ENCODE data around the gene EIF5B.

EIF5B gene

DNA sequence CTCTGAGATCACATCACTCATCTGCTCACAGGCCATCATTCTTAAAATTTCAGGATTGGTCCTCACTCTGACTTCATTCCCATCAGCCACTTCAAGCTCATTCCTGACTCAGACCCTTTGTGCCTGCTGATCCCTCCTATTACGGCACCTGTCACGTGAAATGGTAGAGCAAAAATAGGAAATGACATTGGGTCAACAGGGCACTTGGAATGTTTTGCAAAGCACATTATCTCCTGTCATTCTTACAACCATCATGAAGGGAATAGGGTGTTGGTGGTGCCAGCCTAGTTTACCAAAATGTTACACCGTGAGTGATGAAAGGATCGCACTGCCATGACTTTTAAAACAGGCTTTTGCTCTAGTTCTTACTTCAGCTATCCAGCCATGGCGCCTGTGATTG is 61.1 kb downstream of the EIF5B start:
- Histone ChIP-seq H3K27me3 (ENCODE audit: control insufficient read depth, insufficient read depth, low read length) (no peaks in the 10 kb centered on the region), H3K4me3 (ENCODE audit: low read depth, low read length) (no peak overlapping the region), H3K36me3 (ENCODE audit: control insufficient read depth, insufficient read depth, low read length) (peaks cover 28% of the 10 kb centered on the region), H3K4me1 (ENCODE audit: control insufficient read depth, insufficient read depth, low read length) (peaks cover 4% of the 10 kb centered on the region), H3K9me3 (ENCODE audit: control insufficient read depth, insufficient read depth, low read length) (no peaks in the 10 kb centered on the region), H3K9ac (ENCODE audit: low read depth, low read length) (no peak overlapping the region)

DNA sequence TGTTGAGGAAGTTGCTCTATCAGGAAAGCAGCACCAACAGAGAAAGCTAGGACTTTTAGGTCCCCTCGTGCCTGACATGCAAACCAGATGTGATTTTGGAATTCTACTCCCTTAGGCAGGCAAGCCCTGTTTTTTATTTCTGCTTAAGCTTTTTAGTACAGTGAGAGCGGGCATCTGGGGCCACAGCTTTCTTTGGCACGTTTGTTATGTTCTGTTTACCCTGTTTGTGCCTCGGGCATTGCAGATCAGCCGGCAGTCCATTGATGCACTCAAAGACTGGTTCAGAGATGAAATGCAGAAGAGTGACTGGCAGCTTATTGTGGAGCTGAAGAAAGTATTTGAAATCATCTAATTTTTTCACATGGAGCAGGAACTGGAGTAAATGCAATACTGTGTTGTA is 61.9 kb downstream of the EIF5B start:
- Histone ChIP-seq H3K4me3 (ENCODE audit: low read depth, low read length) (no peak overlapping the region), H3K36me3 (ENCODE audit: control insufficient read depth, insufficient read depth, low read length) (peaks cover 24% of the 10 kb centered on the region), H3K27me3 (ENCODE audit: control insufficient read depth, insufficient read depth, low read length) (no peaks in the 10 kb centered on the region), H3K9me3 (ENCODE audit: control insufficient read depth, insufficient read depth, low read length) (no peaks in the 10 kb centered on the region), H3K4me1 (ENCODE audit: control insufficient read depth, insufficient read depth, low read length) (peaks cover 11% of the 10 kb centered on the region), H3K9ac (ENCODE audit: low read depth, low read length) (no peak overlapping the region)

DNA sequence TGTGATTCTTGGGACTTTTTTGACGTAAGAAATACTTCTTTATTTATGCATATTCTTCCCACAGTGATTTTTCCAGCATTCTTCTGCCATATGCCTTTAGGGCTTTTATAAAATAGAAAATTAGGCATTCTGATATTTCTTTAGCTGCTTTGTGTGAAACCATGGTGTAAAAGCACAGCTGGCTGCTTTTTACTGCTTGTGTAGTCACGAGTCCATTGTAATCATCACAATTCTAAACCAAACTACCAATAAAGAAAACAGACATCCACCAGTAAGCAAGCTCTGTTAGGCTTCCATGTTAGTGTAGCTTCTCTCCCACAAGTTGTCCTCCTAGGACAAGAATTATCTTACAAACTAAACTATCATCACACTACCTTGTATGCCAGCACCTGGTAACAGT is 62.6 kb downstream of the EIF5B start:
- Histone ChIP-seq H3K4me3 (ENCODE audit: low read depth, low read length) (no peak overlapping the region), H3K9ac (ENCODE audit: low read depth, low read length) (no peak overlapping the region), H3K36me3 (ENCODE audit: control insufficient read depth, insufficient read depth, low read length) (peaks cover 30% of the 10 kb centered on the region), H3K9me3 (ENCODE audit: control insufficient read depth, insufficient read depth, low read length) (no peaks in the 10 kb centered on the region), H3K4me1 (ENCODE audit: control insufficient read depth, insufficient read depth, low read length) (peaks cover 15% of the 10 kb centered on the region), H3K27me3 (ENCODE audit: control insufficient read depth, insufficient read depth, low read length) (no peaks in the 10 kb centered on the region)

DNA sequence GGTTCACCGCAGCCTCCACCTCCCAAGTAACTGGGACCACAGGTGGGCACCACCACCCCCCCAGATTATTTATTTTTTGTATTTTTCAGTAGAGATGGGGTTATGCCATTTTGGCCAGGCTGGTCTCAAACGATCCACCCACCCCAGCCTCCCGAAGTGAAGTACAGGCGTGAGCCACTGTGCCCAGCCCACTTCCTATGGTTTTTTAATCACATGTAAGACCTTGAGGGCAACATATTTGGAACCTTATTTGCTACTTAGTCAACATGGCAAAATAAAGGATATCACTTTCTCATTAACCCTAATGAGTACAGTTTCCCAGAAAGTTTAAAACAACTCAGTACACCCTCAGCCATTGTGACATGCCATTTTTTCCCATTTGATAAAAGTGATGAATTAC is 64.7 kb downstream of the EIF5B start:
- Histone ChIP-seq H3K36me3 (ENCODE audit: control insufficient read depth, insufficient read depth, low read length) (peaks cover 28% of the 10 kb centered on the region), H3K27me3 (ENCODE audit: control insufficient read depth, insufficient read depth, low read length) (no peaks in the 10 kb centered on the region)

DNA sequence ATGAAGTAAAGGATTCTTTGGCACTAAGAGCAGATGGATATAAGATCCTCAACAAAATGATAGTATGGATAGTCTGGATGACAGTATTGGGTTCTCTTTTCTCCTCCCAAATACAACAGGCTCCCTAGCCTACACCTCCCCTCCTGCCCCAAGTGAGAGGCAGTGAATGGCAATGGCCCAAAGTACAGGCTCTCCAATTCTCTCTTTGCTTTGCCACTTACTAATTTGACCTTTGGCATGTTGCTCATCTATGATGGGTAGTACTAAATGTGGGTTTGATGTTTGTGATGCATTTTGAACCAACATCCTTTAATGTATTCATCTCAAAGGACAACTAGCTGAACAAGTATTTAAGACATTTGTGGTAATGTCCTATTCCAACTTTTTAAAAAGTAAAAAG is 65.9 kb downstream of the EIF5B start:
- H3K4me3 ChIP-seq (ENCODE audit: low read depth, low read length): no peak overlapping the region
- no peaks in the 10 kb centered on the region for H3K27me3 ChIP-seq (ENCODE audit: control insufficient read depth, insufficient read depth, low read length)
- peaks cover 15% of the 10 kb centered on the region for H3K4me1 ChIP-seq (ENCODE audit: control insufficient read depth, insufficient read depth, low read length)
- no peak overlapping the region for H3K9ac ChIP-seq (ENCODE audit: low read depth, low read length)
- peaks cover 24% of the 10 kb centered on the region for H3K36me3 ChIP-seq (ENCODE audit: control insufficient read depth, insufficient read depth, low read length)
- no peaks in the 10 kb centered on the region for H3K9me3 ChIP-seq (ENCODE audit: control insufficient read depth, insufficient read depth, low read length)

More for the DNA sequence above, 64.7 kb downstream of the EIF5B start:
- H3K4me1 ChIP-seq (ENCODE audit: control insufficient read depth, insufficient read depth, low read length): peaks cover 15% of the 10 kb centered on the region
- H3K9ac ChIP-seq (ENCODE audit: low read depth, low read length): no peak overlapping the region
- no peaks in the 10 kb centered on the region for H3K9me3 ChIP-seq (ENCODE audit: control insufficient read depth, insufficient read depth, low read length)
- no peak overlapping the region for H3K4me3 ChIP-seq (ENCODE audit: low read depth, low read length)

DNA sequence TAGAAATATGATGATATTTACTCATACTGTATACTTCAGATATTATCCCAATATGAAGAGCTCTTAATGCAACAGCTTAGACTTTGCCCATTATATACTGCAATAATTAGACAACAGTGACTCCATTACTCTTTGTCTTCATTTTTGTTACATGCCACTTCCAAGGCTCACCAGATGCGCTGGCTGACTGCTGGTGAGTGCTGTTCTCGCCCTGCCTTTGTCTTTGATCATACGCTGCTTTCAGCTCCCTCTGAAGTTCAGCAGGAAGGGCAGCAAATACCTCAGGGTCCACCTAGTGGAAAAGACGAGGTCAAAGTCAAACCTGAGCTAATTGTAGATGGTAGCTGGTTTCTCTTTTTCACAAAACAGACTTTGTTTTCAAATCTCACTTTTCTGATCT is 66.3 kb downstream of the EIF5B start:
- peaks cover 15% of the 10 kb centered on the region for H3K4me1 ChIP-seq (ENCODE audit: control insufficient read depth, insufficient read depth, low read length)
- H3K36me3 ChIP-seq (ENCODE audit: control insufficient read depth, insufficient read depth, low read length): peaks cover 20% of the 10 kb centered on the region
- H3K9ac ChIP-seq (ENCODE audit: low read depth, low read length): no peak overlapping the region
- H3K9me3 ChIP-seq (ENCODE audit: control insufficient read depth, insufficient read depth, low read length): no peaks in the 10 kb centered on the region
- no peaks in the 10 kb centered on the region for H3K27me3 ChIP-seq (ENCODE audit: control insufficient read depth, insufficient read depth, low read length)
- no peak overlapping the region for H3K4me3 ChIP-seq (ENCODE audit: low read depth, low read length)

DNA sequence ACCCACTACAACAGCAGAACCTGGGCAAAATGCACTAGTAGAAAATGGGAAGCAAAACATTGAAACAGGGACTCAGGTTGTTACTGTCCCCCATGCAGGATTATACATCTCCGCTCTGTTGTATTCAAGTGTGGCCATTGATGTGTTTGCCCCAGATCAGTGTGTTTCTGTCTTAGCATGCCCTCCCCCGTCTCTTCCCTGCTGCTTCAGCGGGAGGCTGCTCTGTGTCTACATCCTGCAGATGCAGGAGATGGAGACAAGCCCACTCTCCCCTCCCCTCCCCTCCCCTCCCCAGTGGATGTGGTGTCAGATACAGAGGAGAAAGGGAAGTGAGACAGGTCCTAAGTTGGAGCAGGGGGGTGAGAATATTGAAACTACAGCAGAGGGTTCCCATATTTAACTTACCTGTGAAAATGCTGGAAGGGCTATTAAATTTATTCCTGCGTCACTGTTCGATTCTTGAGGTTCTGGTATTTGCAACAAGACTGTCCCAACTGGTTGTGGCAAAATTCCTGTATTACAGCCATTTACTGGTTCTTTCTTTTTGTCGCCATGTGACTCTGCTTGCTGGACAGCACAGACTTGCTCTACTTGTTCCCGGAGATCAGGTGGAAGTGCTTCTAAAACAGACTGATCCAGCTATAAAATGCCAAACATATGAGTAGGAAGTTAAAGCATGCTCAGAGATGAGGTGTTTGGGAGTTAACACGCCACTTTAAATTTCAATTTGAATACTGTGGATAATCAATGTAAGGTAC is 67.0 kb downstream of the EIF5B start:
- no peak overlapping the region for H3K4me3 ChIP-seq (ENCODE audit: low read depth, low read length)
- H3K27me3 ChIP-seq (ENCODE audit: control insufficient read depth, insufficient read depth, low read length): no peaks in the 10 kb centered on the region
- H3K4me1 ChIP-seq (ENCODE audit: control insufficient read depth, insufficient read depth, low read length): peaks cover 15% of the 10 kb centered on the region
- no peak overlapping the region for H3K9ac ChIP-seq (ENCODE audit: low read depth, low read length)
- no peaks in the 10 kb centered on the region for H3K9me3 ChIP-seq (ENCODE audit: control insufficient read depth, insufficient read depth, low read length)
- H3K36me3 ChIP-seq (ENCODE audit: control insufficient read depth, insufficient read depth, low read length): peaks cover 13% of the 10 kb centered on the region

DNA sequence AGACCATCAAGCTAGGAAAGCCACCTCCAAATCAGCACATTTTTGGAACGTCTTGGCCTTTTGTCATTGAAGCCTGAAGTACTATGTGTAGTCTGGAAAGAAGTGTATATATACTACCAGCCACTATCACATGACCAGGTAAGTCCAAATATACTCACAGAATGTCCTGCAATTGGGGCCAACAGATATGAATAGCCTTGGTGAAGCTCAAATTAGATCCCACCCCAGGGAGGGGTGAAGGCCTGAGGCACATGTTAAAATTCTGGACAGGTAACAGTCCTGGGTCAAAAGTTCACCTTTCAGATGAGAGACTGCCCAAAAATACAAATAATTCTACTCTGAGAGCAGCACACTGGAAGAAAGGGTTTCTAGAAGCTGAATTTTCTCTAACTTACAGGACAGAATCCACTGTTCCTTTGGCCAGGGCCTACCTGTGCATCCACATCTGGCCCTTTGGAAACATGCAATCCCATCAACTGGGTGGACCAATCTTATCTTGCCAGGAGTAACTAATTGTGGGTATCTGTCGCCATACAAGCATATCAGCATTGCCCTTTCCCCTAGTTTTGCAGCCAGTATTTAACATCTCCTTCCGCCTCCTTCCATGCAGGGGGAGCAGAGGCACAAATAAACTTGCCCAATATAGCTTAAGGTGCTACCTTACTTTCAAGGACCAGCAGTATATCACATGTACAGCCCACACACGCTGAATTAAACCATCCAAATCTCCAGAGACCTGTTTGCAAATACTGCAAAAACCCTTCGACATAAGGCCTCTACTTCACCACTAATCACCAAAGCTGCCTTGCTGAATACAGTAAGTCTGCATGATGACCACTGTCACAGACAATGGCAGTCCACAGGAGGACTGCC is 67.8 kb downstream of the EIF5B start:
- Histone ChIP-seq H3K4me3 (ENCODE audit: low read depth, low read length) (no peak overlapping the region), H3K27me3 (ENCODE audit: control insufficient read depth, insufficient read depth, low read length) (no peaks in the 10 kb centered on the region), H3K9ac (ENCODE audit: low read depth, low read length) (no peak overlapping the region), H3K9me3 (ENCODE audit: control insufficient read depth, insufficient read depth, low read length) (no peaks in the 10 kb centered on the region), H3K4me1 (ENCODE audit: control insufficient read depth, insufficient read depth, low read length) (peaks cover 15% of the 10 kb centered on the region), H3K36me3 (ENCODE audit: control insufficient read depth, insufficient read depth, low read length) (peaks cover 13% of the 10 kb centered on the region)

DNA sequence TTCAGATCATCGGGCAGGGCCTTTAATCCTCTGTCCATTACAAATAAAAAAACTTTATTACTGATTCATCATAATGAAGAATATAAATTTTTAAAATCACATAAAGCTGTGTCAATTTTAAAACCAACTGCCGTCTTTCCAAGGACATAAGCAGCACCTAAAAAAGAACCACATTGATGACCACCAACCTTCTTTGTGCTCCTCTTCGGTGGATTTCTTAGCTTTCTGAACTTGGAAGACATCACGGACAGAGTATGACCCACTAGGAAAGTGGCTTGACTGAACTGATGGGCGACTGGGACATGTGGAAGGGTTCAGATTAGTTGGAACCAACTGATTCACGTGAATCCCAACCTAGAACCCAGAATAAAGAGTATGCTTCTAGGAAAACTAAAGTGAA is 68.9 kb downstream of the EIF5B start:
- Histone ChIP-seq H3K36me3 (ENCODE audit: control insufficient read depth, insufficient read depth, low read length) (peaks cover 13% of the 10 kb centered on the region), H3K4me3 (ENCODE audit: low read depth, low read length) (no peak overlapping the region), H3K9me3 (ENCODE audit: control insufficient read depth, insufficient read depth, low read length) (no peaks in the 10 kb centered on the region), H3K4me1 (ENCODE audit: control insufficient read depth, insufficient read depth, low read length) (peaks cover 15% of the 10 kb centered on the region), H3K9ac (ENCODE audit: low read depth, low read length) (no peak overlapping the region), H3K27me3 (ENCODE audit: control insufficient read depth, insufficient read depth, low read length) (no peaks in the 10 kb centered on the region)

DNA sequence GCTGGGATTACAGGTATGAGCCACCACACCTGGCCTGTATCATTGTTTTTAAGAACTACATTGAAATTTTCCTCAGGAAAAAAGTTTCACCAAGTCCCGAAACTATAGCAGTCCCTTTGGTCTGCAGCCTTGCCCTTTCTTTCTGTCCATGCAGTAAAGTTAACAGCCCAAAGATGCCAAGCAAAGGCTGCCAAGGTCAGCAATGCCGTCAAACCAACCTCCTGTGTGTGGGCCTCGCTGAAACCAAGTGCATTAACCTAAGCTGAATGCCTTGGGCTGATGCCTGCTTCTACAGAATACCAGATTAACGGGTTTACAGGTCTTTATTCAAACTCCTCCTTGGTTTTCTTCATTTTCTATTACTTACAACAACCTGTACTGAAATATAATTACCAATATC is 73.1 kb downstream of the EIF5B start:
- Histone ChIP-seq H3K4me1 (ENCODE audit: control insufficient read depth, insufficient read depth, low read length) (no peaks in the 10 kb centered on the region), H3K4me3 (ENCODE audit: low read depth, low read length) (no peak overlapping the region), H3K36me3 (ENCODE audit: control insufficient read depth, insufficient read depth, low read length) (peaks cover 2% of the 10 kb centered on the region), H3K27me3 (ENCODE audit: control insufficient read depth, insufficient read depth, low read length) (no peaks in the 10 kb centered on the region), H3K9me3 (ENCODE audit: control insufficient read depth, insufficient read depth, low read length) (no peaks in the 10 kb centered on the region), H3K9ac (ENCODE audit: low read depth, low read length) (no peak overlapping the region)

DNA sequence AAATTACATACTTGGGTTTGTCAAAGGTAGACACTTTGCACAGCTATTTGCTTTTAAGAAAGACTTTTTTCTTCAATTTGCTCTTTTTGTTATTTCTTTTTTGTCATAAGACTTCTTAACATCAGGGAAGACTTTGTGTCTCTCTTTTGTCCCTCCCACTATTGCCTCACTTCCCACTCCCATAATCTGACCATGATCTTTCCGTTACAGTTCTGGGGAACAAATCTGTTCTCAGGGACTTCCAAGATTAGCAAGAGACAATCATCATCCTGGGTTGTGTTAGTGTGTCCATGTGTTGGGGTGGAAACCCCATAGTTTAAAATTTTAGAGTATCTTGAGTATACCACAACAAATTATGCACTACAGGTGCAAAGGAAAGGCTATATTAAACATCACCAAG is 77.4 kb downstream of the EIF5B start:
- Histone ChIP-seq H3K4me1 (ENCODE audit: control insufficient read depth, insufficient read depth, low read length) (no peaks in the 10 kb centered on the region), H3K9ac (ENCODE audit: low read depth, low read length) (no peak overlapping the region), H3K27me3 (ENCODE audit: control insufficient read depth, insufficient read depth, low read length) (no peaks in the 10 kb centered on the region), H3K36me3 (ENCODE audit: control insufficient read depth, insufficient read depth, low read length) (no peaks in the 10 kb centered on the region), H3K4me3 (ENCODE audit: low read depth, low read length) (no peak overlapping the region), H3K9me3 (ENCODE audit: control insufficient read depth, insufficient read depth, low read length) (no peaks in the 10 kb centered on the region)

DNA sequence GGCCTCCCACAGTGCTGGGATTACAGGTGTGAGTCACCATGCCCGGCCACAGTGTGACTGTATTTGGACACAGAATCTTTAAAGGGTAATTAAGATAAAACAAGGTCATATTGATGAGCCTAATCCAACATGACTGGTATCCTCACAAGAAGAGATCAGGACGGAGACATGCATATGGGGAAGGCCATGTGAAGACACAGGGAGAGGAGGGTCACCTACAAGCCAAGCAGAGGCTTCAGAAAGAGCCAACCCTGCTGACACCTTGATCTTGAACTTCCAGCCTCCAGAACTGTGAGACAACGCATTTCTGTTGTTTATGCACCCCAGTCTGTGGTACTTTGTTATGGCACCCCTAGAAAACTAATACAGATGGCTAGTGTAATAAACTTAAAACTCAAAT is 80.2 kb downstream of the EIF5B start:
- H3K9me3 ChIP-seq (ENCODE audit: control insufficient read depth, insufficient read depth, low read length): no peaks in the 10 kb centered on the region
- no peaks in the 10 kb centered on the region for H3K27me3 ChIP-seq (ENCODE audit: control insufficient read depth, insufficient read depth, low read length)
- peaks cover 3% of the 10 kb centered on the region for H3K36me3 ChIP-seq (ENCODE audit: control insufficient read depth, insufficient read depth, low read length)
- no peaks in the 10 kb centered on the region for H3K4me1 ChIP-seq (ENCODE audit: control insufficient read depth, insufficient read depth, low read length)
- H3K9ac ChIP-seq (ENCODE audit: low read depth, low read length): no peak overlapping the region
- no peak overlapping the region for H3K4me3 ChIP-seq (ENCODE audit: low read depth, low read length)
